Loucy (cell line): ENCODE data around the gene UBTD1.

Experiments used
- H2AFZ ChIP-seq: fragments of 200-600 bp; sonication (generic); 2 replicates; pipeline ENCODE4 v1.6.0; 2016; ENCODE audit warnings: antibody characterized with exemption, mild to moderate bottlenecking, low read length, moderate library complexity
- H3F3A ChIP-seq: fragments of 200-600 bp; 2 replicates; pipeline ENCODE4 v1.6.0; 2016; ENCODE audit warnings: antibody characterized with exemption, low read depth, mild to moderate bottlenecking
- H3K27me3 ChIP-seq: fragments of 200-600 bp; sonication (generic); 2 replicates; pipeline ENCODE4 v1.6.1; 2014; ENCODE audit warnings: low read length, mild to moderate bottlenecking; ENCODE audit not compliant: insufficient read depth, poor library complexity, severe bottlenecking
- H3K36me3 ChIP-seq: fragments of 200-600 bp; sonication (generic); 2 replicates; pipeline ENCODE4 v1.6.1; 2016; ENCODE audit warnings: low read length; ENCODE audit not compliant: insufficient read depth
- H3K4me1 ChIP-seq: fragments of 200-600 bp; sonication (generic); 2 replicates; pipeline ENCODE4 v1.5.1; 2014; ENCODE audit warnings: low read length, mild to moderate bottlenecking; ENCODE audit not compliant: insufficient read depth, poor library complexity, severe bottlenecking
- H3K4me2 ChIP-seq: fragments of 200-600 bp; sonication (generic); 2 replicates; pipeline ENCODE4 v1.6.0; 2014; ENCODE audit warnings: antibody characterized with exemption, low read length, low read depth, mild to moderate bottlenecking; ENCODE audit not compliant: poor library complexity, severe bottlenecking
- H3K4me3 ChIP-seq: fragments of 200-600 bp; sonication (generic); 2 replicates; pipeline ENCODE4 v1.5.1; 2014; ENCODE audit warnings: low read length, mild to moderate bottlenecking, mixed read lengths; ENCODE audit not compliant: poor library complexity, severe bottlenecking
- H3K79me2 ChIP-seq: fragments of 200-600 bp; sonication (generic); 2 replicates; pipeline ENCODE4 v1.6.1; 2014; ENCODE audit warnings: low read length; ENCODE audit not compliant: insufficient read depth
- H3K9ac ChIP-seq: fragments of 200-600 bp; sonication (generic); 2 replicates; pipeline ENCODE4 v1.6.0; 2014; ENCODE audit warnings: mild to moderate bottlenecking, low read depth, low read length, moderate library complexity; ENCODE audit not compliant: poor library complexity, severe bottlenecking
- H3K9me2 ChIP-seq: fragments of 200-600 bp; sonication (generic); replicated peaks from 2 replicates; pipeline ENCODE4 v1.6.1; 2016; ENCODE audit warnings: low read depth, low read length, mixed read lengths
- H3K9me3 ChIP-seq: fragments of 200-600 bp; sonication (generic); 2 replicates; pipeline ENCODE4 v1.6.1; 2014; ENCODE audit warnings: mild to moderate bottlenecking, antibody characterized with exemption, low read length, low read depth; ENCODE audit not compliant: insufficient read depth
- H4K20me1 ChIP-seq: fragments of 200-600 bp; sonication (generic); 2 replicates; pipeline ENCODE4 v1.6.0; 2014; ENCODE audit warnings: antibody characterized with exemption, low read length, mild to moderate bottlenecking; ENCODE audit not compliant: insufficient read depth, poor library complexity, severe bottlenecking
- CTCF ChIP-seq: fragments of 200-600 bp; sonication (generic); conservative IDR thresholded peaks from 2 replicates; pipeline ENCODE4 v1.5.1; 2014; ENCODE audit warnings: mild to moderate bottlenecking, antibody characterized with exemption, low read length
- EZH2phosphoT487 ChIP-seq: fragments of 200-600 bp; IDR thresholded peaks from 2 replicates; pipeline ENCODE4 v1.6.1; 2018; ENCODE audit warnings: antibody characterized with exemption, mild to moderate bottlenecking, moderate library complexity, borderline replicate concordance

The UBTD1 gene

DNA sequence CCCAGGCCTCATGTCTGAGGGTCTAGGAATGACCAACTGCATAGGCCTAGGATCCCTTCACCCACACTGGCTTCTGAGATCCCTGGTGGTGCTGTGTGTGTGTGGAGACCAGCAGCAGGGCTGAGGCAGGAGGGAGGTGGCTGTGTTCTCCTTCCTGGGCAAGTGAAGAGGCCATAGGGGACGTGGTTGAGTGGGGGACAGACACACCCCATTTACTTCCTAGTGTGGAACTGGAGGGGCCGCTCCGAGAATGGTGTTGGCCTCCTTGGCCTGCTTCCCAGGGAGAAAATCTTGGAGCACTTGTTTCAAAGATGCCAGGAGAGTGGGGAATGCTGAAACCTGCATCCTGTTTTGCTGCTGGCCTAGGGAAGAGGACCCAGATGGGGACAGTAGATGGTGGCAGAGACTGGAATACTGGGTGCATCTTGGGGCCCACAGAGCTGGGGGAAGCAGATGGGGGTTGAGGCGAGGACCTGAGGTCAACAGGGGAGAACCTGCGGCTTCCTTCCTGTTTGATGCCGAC, 19.1 kb downstream of the UBTD1 start:
- Histone ChIP-seq H3K27me3 (no peaks in the 10 kb centered on the region), H3K9me3 (no peaks in the 10 kb centered on the region), H3K36me3 (no peaks in the 10 kb centered on the region), H3K9me2 (no peaks in the 10 kb centered on the region), H3F3A (no peaks in the 10 kb centered on the region), H3K4me2 (no peak overlapping the region), H3K79me2 (no peaks in the 10 kb centered on the region), H3K4me1 (no peaks in the 10 kb centered on the region), H2AFZ (no peak overlapping the region), H3K4me3 (no peak overlapping the region), H4K20me1 (no peaks in the 10 kb centered on the region), H3K9ac (no peak overlapping the region)
- TF ChIP-seq EZH2phosphoT487 (no peak), CTCF (no peak)

DNA sequence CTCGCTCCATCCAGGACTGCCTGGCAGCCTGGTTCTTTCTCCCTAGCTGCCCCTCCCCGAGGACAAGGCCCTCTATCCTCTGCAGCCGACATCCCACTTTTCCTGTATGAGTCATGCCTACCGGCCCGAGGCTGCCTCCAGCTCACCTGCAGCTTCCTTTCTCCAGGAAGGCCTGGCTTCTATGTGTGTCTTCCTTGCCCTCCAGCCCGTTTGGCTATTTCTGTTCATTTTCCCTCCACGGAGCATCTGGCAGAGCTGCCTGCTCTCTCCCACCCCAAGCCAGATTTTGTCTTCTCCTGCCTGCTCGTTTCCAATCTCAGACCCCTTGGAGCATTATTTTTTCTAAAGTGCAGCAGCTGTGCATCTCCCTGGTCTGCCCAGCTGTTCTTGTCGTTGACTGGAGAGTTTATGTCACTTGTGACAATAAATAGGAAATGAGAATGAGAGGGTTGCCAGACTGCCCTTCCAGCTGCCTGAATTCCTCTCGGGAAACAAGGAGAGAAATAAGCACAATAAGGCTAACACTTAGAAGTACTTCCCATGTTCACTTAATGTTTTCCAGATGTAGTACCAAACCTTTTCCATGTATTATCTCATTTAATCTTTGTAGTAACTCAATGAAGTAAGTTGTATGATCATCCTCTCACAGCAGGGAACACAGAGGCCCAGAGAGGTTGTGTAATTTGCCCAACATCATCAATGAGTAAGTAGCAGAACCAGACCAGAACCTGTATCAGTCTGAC, 19.7 kb downstream of the UBTD1 start:
- Histone ChIP-seq H3K9me2 (no peaks in the 10 kb centered on the region), H3K4me2 (no peak overlapping the region), H4K20me1 (no peaks in the 10 kb centered on the region), H2AFZ (no peak overlapping the region), H3K36me3 (no peaks in the 10 kb centered on the region), H3K9ac (no peak overlapping the region), H3F3A (no peaks in the 10 kb centered on the region), H3K27me3 (no peaks in the 10 kb centered on the region), H3K4me3 (no peak overlapping the region), H3K79me2 (no peaks in the 10 kb centered on the region), H3K4me1 (no peaks in the 10 kb centered on the region), H3K9me3 (no peaks in the 10 kb centered on the region)
- TF ChIP-seq EZH2phosphoT487 (no peak), CTCF (no peak)

GRCh38 chr10:97519342-97519741, 20.6 kb downstream of the UBTD1 start:
- Histone ChIP-seq H3K9me3 (no peaks in the 10 kb centered on the region), H3K4me3 (no peak overlapping the region), H3F3A (no peaks in the 10 kb centered on the region), H4K20me1 (no peaks in the 10 kb centered on the region), H3K79me2 (no peaks in the 10 kb centered on the region), H2AFZ (no peak overlapping the region), H3K36me3 (no peaks in the 10 kb centered on the region), H3K9me2 (no peaks in the 10 kb centered on the region), H3K4me2 (no peak overlapping the region), H3K27me3 (no peaks in the 10 kb centered on the region), H3K4me1 (no peaks in the 10 kb centered on the region), H3K9ac (no peak overlapping the region)
- no peak for TF ChIP-seq CTCF
- no peak for TF ChIP-seq EZH2phosphoT487
